Measurements from ENCODE around the gene MRPS30. TPM values are rescaled to one million over a fixed set of nuclear protein-coding genes. Genes with fewer than 3 reads are reported as not detected.

The MRPS30 gene
- total RNA-seq, 4 donors from 2014 or later = 43.3 to 65.2 (median 47.3) TPM

- TF ChIP-seq CTCF (IDR thresholded peaks at IDR 0.05; ENCODE audit: low read depth) = no peak
Measured at GRCh38 chr5:44783634-44784315, 25.0 kb upstream of the MRPS30 start.

GRCh38 chr5:44787731-44788130 is 21.0 kb upstream of the MRPS30 start:
- TF ChIP-seq CTCF (IDR thresholded peaks at IDR 0.05; ENCODE audit: low read depth) = no peak

GRCh38 chr5:44794371-44794770 is 14.4 kb upstream of the MRPS30 start:
- no peak for TF ChIP-seq CTCF (IDR thresholded peaks at IDR 0.05; ENCODE audit: low read depth)

GRCh38 chr5:44795496-44795895 is 13.3 kb upstream of the MRPS30 start:
- no peak for TF ChIP-seq CTCF (IDR thresholded peaks at IDR 0.05; ENCODE audit: low read depth)

- no peak for TF ChIP-seq CTCF (IDR thresholded peaks at IDR 0.05; ENCODE audit: low read depth)
Measured at GRCh38 chr5:44797841-44798240, 10.9 kb upstream of the MRPS30 start.

- TF ChIP-seq CTCF (IDR thresholded peaks at IDR 0.05; ENCODE audit: low read depth) = no peak
Measured at GRCh38 chr5:44801992-44802391, 6.8 kb upstream of the MRPS30 start.

GRCh38 chr5:44806608-44807007 is 2.1 kb upstream of the MRPS30 start:
- no peak for TF ChIP-seq CTCF (IDR thresholded peaks at IDR 0.05; ENCODE audit: low read depth)

All from subcutaneous adipose tissue (tissue), 4 donors.